IPS-18c (cell line): ENCODE measurements around the gene EGF.
"Not testable (repeated sequence)": the region's sequence is repeated elsewhere in the genome, so short reads cannot be mapped to it uniquely, and the experiment has no call there.

Experiments used
- H3K4me3 ChIP-seq: 2 replicates; pipeline ENCODE4 v1.7.0; 2013; ENCODE audit warnings: low read depth, mild to moderate bottlenecking, low read length, moderate library complexity; ENCODE audit not compliant: insufficient read depth
- H3K9me3 ChIP-seq: one replicate; pipeline ENCODE4 v1.6.1; 2013; ENCODE audit warnings: mild to moderate bottlenecking, low read length, moderate library complexity; ENCODE audit not compliant: control insufficient read depth, insufficient read depth

Gene EGF

GRCh38 chr4:109944591-109944990 lies 31.9 kb downstream of the EGF start:
- Histone ChIP-seq H3K4me3 (no peak overlapping the region), H3K9me3 (peaks cover under 1% of the 10 kb centered on the region)

GRCh38 chr4:109945056-109945455 lies 32.4 kb downstream of the EGF start:
- no peaks in the 10 kb centered on the region for H3K9me3 ChIP-seq

GRCh38 chr4:109946120-109946519 lies 33.4 kb downstream of the EGF start:
- H3K4me3 ChIP-seq: no peak overlapping the region

More at GRCh38 chr4:109945056-109945455, 32.4 kb downstream of the EGF start:
- no peak overlapping the region for H3K4me3 ChIP-seq

GRCh38 chr4:109947457-109947856 lies 34.8 kb downstream of the EGF start:
- Histone ChIP-seq H3K4me3 (no peak overlapping the region), H3K9me3 (no peaks in the 10 kb centered on the region)

More at GRCh38 chr4:109946120-109946519, 33.4 kb downstream of the EGF start:
- H3K9me3 ChIP-seq: no peaks in the 10 kb centered on the region

- Histone ChIP-seq H3K4me3 (no peak overlapping the region), H3K9me3 (no peaks in the 10 kb centered on the region)
These were observed 35.2 kb downstream of the EGF start for GRCh38 chr4:109947918-109948317.

- not testable (repeated sequence) for H3K9me3 ChIP-seq, H3K4me3 ChIP-seq
These were observed 36.5 kb downstream of the EGF start for GRCh38 chr4:109949099-109949718.

GRCh38 chr4:109952612-109953011 lies 39.9 kb downstream of the EGF start:
- Histone ChIP-seq H3K4me3 (no peak overlapping the region), H3K9me3 (no peaks in the 10 kb centered on the region)

- no peak overlapping the region for H3K4me3 ChIP-seq
These were observed 40.9 kb downstream of the EGF start for GRCh38 chr4:109953556-109953955.

GRCh38 chr4:109955146-109955545 lies 42.5 kb downstream of the EGF start:
- H3K4me3 ChIP-seq: no peak overlapping the region
- no peaks in the 10 kb centered on the region for H3K9me3 ChIP-seq

More at GRCh38 chr4:109953556-109953955, 40.9 kb downstream of the EGF start:
- H3K9me3 ChIP-seq: no peaks in the 10 kb centered on the region

GRCh38 chr4:109957227-109957626 lies 44.5 kb downstream of the EGF start:
- no peak overlapping the region for H3K4me3 ChIP-seq
- H3K9me3 ChIP-seq: no peaks in the 10 kb centered on the region

GRCh38 chr4:109959195-109959594 lies 46.5 kb downstream of the EGF start:
- H3K4me3 ChIP-seq: no peak overlapping the region
- H3K9me3 ChIP-seq: no peaks in the 10 kb centered on the region

GRCh38 chr4:109962401-109962800 lies 49.7 kb downstream of the EGF start:
- Histone ChIP-seq H3K4me3 (no peak overlapping the region), H3K9me3 (no peaks in the 10 kb centered on the region)

GRCh38 chr4:109966891-109967481 lies 54.3 kb downstream of the EGF start:
- H3K9me3 ChIP-seq: no peaks in the 10 kb centered on the region
- no peak overlapping the region for H3K4me3 ChIP-seq

- no peak overlapping the region for H3K4me3 ChIP-seq
These were observed 55.3 kb downstream of the EGF start for GRCh38 chr4:109967798-109968520.

GRCh38 chr4:109969087-109969486 lies 56.4 kb downstream of the EGF start:
- Histone ChIP-seq H3K4me3 (no peak overlapping the region), H3K9me3 (no peaks in the 10 kb centered on the region)

More at GRCh38 chr4:109967798-109968520, 55.3 kb downstream of the EGF start:
- H3K9me3 ChIP-seq: no peaks in the 10 kb centered on the region

GRCh38 chr4:109969919-109970318 lies 57.2 kb downstream of the EGF start:
- H3K9me3 ChIP-seq: no peaks in the 10 kb centered on the region
- H3K4me3 ChIP-seq: no peak overlapping the region

GRCh38 chr4:109972786-109973528 lies 60.3 kb downstream of the EGF start:
- Histone ChIP-seq H3K9me3 (no peaks in the 10 kb centered on the region), H3K4me3 (no peak overlapping the region)

GRCh38 chr4:109973529-109973905 lies 60.8 kb downstream of the EGF start:
- H3K9me3 ChIP-seq: no peaks in the 10 kb centered on the region
- H3K4me3 ChIP-seq: no peak overlapping the region
